HEK293T (cell line): ENCODE measurements around the gene PRSS1.

Experiments used
- CTCF ChIA-PET: fragments of 350-600 bp; formaldehyde crosslinking; extraction: SDS; loops from one replicate; lab custom pipeline; 2021; ENCODE audit warnings: antibody characterized with exemption, inconsistent platforms; lab: Yijun Ruan, JAX
- POLR2A ChIA-PET: fragments of 350-600 bp; formaldehyde crosslinking; extraction: SDS; loops from one replicate; lab custom pipeline; 2020; ENCODE audit warnings: antibody characterized with exemption, inconsistent platforms; lab: Yijun Ruan, JAX
- DNase-seq: peaks from one replicate; pipeline ENCODE4 v3.0.0; 2012; ENCODE audit warnings: mixed read lengths; ENCODE audit errors: extremely low spot score
- ARNT ChIP-seq: fragments of 450-650 bp; IDR thresholded peaks from 2 replicates; pipeline ENCODE4 v1.6.1; 2017; ENCODE audit warnings: mild to moderate bottlenecking
- BHLHE40 ChIP-seq: fragments of 450-650 bp; IDR thresholded peaks from 2 replicates; pipeline ENCODE4 v1.6.1; 2016; ENCODE audit warnings: mild to moderate bottlenecking, moderate library complexity, borderline replicate concordance
- CTBP1 ChIP-seq: fragments of 450-650 bp; IDR thresholded peaks from 2 replicates; pipeline ENCODE4 v1.6.1; 2016; ENCODE audit warnings: borderline replicate concordance
- ELF4 ChIP-seq: fragments of 450-650 bp; IDR thresholded peaks from 2 replicates; pipeline ENCODE4 v1.6.1; 2017; ENCODE audit warnings: antibody characterized with exemption
- FOXA1 ChIP-seq: fragments of 450-650 bp; IDR thresholded peaks from 2 replicates; pipeline ENCODE4 v1.6.1; 2016; ENCODE audit warnings: mild to moderate bottlenecking
- FOXK2 ChIP-seq: fragments of 450-650 bp; IDR thresholded peaks from 2 replicates; pipeline ENCODE4 v1.6.1; 2016; ENCODE audit warnings: mild to moderate bottlenecking
- FOXM1 ChIP-seq: fragments of 450-650 bp; IDR thresholded peaks from 2 replicates; pipeline ENCODE4 v1.6.1; 2017; ENCODE audit warnings: mild to moderate bottlenecking, borderline replicate concordance
- HDGF ChIP-seq: fragments of 450-650 bp; IDR thresholded peaks from 2 replicates; pipeline ENCODE4 v1.6.1; 2017; ENCODE audit warnings: antibody characterized with exemption, borderline replicate concordance
- L3MBTL2 ChIP-seq: fragments of 450-650 bp; conservative IDR thresholded peaks from 2 replicates; pipeline ENCODE4 v1.6.1; 2016; ENCODE audit warnings: mild to moderate bottlenecking
- LEF1 ChIP-seq: fragments of 450-650 bp; IDR thresholded peaks from 2 replicates; pipeline ENCODE4 v1.6.1; 2017; ENCODE audit warnings: mild to moderate bottlenecking, borderline replicate concordance
- NFRKB ChIP-seq: fragments of 450-650 bp; IDR thresholded peaks from 2 replicates; pipeline ENCODE4 v1.6.1; 2016; ENCODE audit warnings: mild to moderate bottlenecking, moderate library complexity
- SP1 ChIP-seq: fragments of 450-650 bp; IDR thresholded peaks from 2 replicates; pipeline ENCODE4 v1.6.1; 2017
- SUZ12 ChIP-seq: fragments of 450-650 bp; IDR thresholded peaks from 2 replicates; pipeline ENCODE4 v1.6.1; 2016; ENCODE audit warnings: mild to moderate bottlenecking
- TARDBP ChIP-seq: fragments of 450-650 bp; IDR thresholded peaks from 2 replicates; pipeline ENCODE4 v1.6.1; 2016
- ZNF384 ChIP-seq: fragments of 450-650 bp; IDR thresholded peaks from 2 replicates; pipeline ENCODE4 v1.6.1; 2016
- TF ChIP-seq, protein P1 (sequence below): fragments of 450-650 bp; IDR thresholded peaks from 2 replicates; pipeline ENCODE4 v1.6.1; 2016

The PRSS1 gene

DNA sequence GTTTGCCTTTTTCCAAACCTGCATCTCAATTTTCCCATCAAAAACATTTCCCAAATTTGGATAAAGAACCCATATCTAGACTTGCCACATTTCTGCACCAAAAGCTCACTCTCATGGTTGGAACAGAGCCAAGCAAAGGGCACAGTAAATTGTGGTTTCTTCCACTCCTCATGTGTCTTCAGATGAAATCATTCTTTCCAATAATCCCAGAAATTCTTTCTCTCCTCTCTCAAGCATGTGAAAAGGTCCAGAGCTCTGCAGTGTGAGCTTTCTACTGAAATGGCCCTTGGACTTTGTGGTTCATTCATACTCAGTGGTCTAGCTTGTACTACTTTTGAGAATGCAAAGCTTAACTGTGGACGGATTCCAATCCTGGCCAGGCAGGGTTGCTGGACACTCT lies 41.3 kb downstream of the PRSS1 start:
- no peak for DNase-seq
- TF ChIP-seq FOXK2: no peak
- TF ChIP-seq CTBP1: no peak
- no peak for TF ChIP-seq FOXA1
- TF ChIP-seq HDGF: no peak
- TF ChIP-seq ZNF384: no peak
- TF ChIP-seq, protein P1, sequence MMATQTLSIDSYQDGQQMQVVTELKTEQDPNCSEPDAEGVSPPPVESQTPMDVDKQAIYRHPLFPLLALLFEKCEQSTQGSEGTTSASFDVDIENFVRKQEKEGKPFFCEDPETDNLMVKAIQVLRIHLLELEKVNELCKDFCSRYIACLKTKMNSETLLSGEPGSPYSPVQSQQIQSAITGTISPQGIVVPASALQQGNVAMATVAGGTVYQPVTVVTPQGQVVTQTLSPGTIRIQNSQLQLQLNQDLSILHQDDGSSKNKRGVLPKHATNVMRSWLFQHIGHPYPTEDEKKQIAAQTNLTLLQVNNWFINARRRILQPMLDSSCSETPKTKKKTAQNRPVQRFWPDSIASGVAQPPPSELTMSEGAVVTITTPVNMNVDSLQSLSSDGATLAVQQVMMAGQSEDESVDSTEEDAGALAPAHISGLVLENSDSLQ: no peak
- no peak for TF ChIP-seq FOXM1
- TF ChIP-seq SP1: no peak
- no peak for TF ChIP-seq ARNT
- no peak for TF ChIP-seq SUZ12
- TF ChIP-seq L3MBTL2: no peak
- no peak for TF ChIP-seq ELF4
- no peak for TF ChIP-seq TARDBP
- no peak for TF ChIP-seq LEF1
- TF ChIP-seq BHLHE40: no peak
- no peak for TF ChIP-seq NFRKB
- CTCF ChIA-PET: no interaction called here
- POLR2A ChIA-PET: no interaction called here

DNA sequence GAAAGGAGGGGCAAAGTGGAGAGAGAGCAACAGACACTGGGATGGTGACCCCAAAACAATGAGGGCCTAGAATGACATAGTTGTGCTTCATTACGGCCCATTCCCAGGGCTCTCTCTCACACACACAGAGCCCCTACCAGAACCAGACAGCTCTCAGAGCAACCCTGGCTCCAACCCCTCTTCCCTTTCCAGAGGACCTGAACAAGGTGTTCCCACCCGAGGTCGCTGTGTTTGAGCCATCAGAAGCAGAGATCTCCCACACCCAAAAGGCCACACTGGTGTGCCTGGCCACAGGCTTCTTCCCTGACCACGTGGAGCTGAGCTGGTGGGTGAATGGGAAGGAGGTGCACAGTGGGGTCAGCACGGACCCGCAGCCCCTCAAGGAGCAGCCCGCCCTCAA lies 42.2 kb downstream of the PRSS1 start:
- CTCF ChIA-PET: interaction anchor here (0.9 kb wide), 1 partner anchor 257 kb away, joined by 3 read pairs; no protein-coding TSS in a partner anchor
- no peak for DNase-seq
- POLR2A ChIA-PET: no interaction called here

DNA sequence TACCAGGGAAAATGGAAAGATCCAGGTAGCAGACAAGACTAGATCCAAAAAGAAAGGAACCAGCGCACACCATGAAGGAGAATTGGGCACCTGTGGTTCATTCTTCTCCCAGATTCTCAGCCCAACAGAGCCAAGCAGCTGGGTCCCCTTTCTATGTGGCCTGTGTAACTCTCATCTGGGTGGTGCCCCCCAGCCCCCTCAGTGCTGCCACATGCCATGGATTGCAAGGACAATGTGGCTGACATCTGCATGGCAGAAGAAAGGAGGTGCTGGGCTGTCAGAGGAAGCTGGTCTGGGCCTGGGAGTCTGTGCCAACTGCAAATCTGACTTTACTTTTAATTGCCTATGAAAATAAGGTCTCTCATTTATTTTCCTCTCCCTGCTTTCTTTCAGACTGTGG lies 42.9 kb downstream of the PRSS1 start:
- TF ChIP-seq CTBP1 (no peak), TARDBP (no peak), BHLHE40 (no peak), LEF1 (no peak), SP1 (no peak), ELF4 (no peak), FOXM1 (no peak), ZNF384 (no peak), FOXA1 (no peak), SUZ12 (no peak)
- CTCF ChIA-PET: interaction anchor here (2.3 kb wide), 1 partner anchor 9 kb away, joined by 10 read pairs; no protein-coding TSS in a partner anchor
- POLR2A ChIA-PET: no interaction called here
- no peak for DNase-seq

More for the DNA sequence above, 42.2 kb downstream of the PRSS1 start:
- TF ChIP-seq SUZ12: no peak
- TF ChIP-seq LEF1: no peak
- TF ChIP-seq CTBP1: no peak
- no peak for TF ChIP-seq L3MBTL2
- no peak for TF ChIP-seq TARDBP
- no peak for TF ChIP-seq BHLHE40
- TF ChIP-seq FOXA1: no peak
- TF ChIP-seq FOXK2: no peak
- TF ChIP-seq HDGF: no peak
- no peak for TF ChIP-seq FOXM1
- no peak for TF ChIP-seq NFRKB
- TF ChIP-seq, protein P1: no peak
- TF ChIP-seq ARNT: no peak
- TF ChIP-seq ZNF384: no peak
- TF ChIP-seq ELF4: no peak
- TF ChIP-seq SP1: no peak

DNA sequence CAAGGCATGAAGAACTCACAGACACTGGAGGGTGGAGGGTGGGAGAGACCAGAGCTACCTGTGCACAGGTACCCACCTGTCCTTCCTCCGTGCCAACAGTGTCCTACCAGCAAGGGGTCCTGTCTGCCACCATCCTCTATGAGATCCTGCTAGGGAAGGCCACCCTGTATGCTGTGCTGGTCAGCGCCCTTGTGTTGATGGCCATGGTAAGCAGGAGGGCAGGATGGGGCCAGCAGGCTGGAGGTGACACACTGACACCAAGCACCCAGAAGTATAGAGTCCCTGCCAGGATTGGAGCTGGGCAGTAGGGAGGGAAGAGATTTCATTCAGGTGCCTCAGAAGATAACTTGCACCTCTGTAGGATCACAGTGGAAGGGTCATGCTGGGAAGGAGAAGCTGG lies 43.3 kb downstream of the PRSS1 start:
- ChIA-PET CTCF (interaction anchor here (2.3 kb wide), 1 partner anchor 10 kb away, joined by 10 read pairs; no protein-coding TSS in a partner anchor), POLR2A (no interaction called here)
- TF ChIP-seq LEF1: no peak
- TF ChIP-seq, protein P1: no peak
- TF ChIP-seq L3MBTL2: no peak
- TF ChIP-seq ARNT: no peak
- no peak for TF ChIP-seq ELF4
- no peak for TF ChIP-seq CTBP1
- no peak for TF ChIP-seq TARDBP
- TF ChIP-seq SUZ12: no peak
- TF ChIP-seq ZNF384: no peak
- TF ChIP-seq HDGF: no peak
- no peak for DNase-seq

DNA sequence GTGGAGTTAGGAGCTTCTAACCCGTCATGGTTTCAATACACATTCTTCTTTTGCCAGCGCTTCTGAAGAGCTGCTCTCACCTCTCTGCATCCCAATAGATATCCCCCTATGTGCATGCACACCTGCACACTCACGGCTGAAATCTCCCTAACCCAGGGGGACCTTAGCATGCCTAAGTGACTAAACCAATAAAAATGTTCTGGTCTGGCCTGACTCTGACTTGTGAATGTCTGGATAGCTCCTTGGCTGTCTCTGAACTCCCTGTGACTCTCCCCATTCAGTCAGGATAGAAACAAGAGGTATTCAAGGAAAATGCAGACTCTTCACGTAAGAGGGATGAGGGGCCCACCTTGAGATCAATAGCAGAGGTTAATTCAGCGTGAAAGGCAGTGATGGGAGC lies 43.9 kb downstream of the PRSS1 start:
- POLR2A ChIA-PET: no interaction called here
- TF ChIP-seq BHLHE40 (no peak), ELF4 (no peak), FOXK2 (no peak), SUZ12 (no peak), CTBP1 (no peak), ZNF384 (no peak), FOXM1 (no peak), HDGF (no peak), LEF1 (no peak), L3MBTL2 (no peak), NFRKB (no peak), TARDBP (no peak), SP1 (no peak)
- TF ChIP-seq, protein P1: no peak
- DNase-seq: no peak
- CTCF ChIA-PET: interaction anchor here (2.3 kb wide), 1 partner anchor 10 kb away, joined by 10 read pairs; no protein-coding TSS in a partner anchor
